GOT3 (cell line): Measurements from ENCODE around the gene TBL2.
A peak's percentile ranks its signal among the peaks of the same experiment; 100 is the strongest.
"Not testable (repeated sequence)": the region's sequence is repeated elsewhere in the genome, so short reads cannot be mapped to it uniquely, and the experiment has no call there.

Experiments used
- DNase-seq: peaks from one replicate; lab custom pipeline; 2025; ENCODE audit warnings: mixed read lengths; lab: John Stamatoyannopoulos, UW

TBL2 gene

DNA sequence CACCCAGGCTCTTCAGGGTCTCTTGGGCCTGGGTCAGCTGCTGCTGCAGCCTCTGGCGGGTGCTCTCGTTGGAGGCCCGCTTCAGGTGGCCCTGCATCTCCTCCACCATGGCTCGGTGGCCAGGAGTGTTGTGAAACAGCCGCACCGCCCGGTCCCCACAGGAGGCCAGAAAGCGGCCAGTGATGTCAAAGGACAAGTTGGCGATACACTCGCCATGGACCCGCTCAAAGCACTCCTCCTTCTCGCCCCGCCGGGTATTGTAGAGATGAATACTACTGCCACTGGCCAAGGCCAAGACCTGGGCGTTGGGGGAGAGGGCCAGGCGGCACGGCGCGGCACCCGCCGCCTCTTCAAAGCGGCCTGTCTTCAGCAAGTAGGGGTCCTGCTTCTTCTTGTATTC is 7.9 kb downstream of the TBL2 start:
- DNase-seq, result no peak

DNA sequence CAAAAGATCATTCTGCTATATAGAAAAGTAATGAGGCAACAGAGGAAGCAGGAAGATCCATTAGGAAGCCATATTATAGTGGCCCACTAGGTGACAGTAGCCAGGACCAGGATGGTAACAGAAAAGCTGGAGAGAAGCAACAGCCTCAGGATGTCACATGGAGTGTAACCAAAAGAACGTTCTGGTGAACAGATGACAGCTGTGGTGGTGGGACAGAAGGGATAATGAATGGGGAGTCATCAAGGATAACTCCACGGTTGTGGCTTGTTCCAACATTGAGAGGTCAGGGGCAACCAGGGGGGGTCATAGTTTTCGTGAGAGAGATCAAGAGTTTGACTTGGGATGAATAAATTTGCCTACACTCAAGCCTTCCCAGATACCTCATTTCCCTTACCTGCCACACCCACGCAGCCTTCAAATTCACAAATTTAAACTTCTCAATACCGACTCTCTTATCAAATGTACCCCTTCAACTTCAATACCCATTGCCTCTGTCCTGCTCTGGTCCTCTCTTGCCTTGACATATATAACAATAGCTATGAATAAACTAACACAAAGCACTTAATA is 9.3 kb downstream of the TBL2 start:
- DNase-seq, result no peak

DNA sequence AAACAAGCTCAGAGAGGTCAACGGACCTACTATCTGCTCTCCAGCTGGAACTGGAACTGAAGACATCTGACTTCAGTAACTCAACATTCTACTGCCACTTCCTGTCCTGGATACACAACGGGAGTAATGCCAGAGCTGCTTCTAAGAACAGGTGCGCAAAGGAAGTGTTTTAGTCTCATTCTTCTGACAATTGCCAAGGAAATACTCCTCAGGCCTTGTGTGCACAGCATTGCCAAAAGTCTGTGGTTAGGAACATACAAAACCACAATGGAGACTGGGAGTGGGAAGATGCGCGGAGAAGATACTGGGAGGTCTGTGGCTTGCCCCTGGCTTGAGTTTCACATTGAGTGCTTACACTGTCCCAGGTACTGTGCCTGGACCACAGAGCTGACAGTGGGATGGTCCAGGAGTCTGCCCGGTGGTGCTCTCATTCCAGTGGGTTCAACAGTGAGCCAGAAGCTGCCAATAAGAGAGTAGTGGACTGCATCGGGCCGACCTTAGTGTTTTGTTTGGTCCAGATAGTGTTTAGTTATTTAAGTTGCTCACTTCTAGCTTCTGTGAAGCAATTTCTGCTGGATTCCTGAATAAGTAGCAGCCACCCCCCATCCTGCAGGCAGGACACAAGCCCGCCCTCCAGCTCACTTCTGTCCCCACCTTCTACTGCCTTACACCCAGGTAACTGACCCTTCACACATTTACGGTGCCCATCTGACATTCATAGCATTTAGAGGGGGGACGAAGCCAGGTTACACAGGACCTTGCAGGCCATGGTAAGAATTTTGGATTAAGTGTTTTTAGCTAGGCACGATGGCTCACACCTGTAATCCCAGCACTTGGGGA is 10.3 kb downstream of the TBL2 start:
- no peak for DNase-seq

DNA sequence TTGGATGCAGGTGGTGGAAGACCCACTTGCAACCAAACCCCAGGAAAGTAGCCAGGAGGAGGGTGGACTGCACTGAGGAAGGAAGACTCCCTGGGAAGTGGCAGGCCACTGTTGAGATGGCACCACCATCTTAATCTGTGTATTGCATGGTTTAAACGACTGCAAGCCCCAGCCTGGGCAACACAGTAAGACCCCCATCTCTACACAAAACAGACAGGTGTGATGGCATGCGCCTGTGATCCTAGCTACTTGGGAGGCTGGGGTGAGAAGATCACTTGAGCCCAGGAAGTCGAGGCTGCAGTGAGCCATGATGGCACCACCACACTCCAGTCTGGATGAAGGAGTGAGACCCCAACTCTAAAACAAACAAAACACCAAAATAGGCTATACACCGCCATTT is 11.2 kb downstream of the TBL2 start:
- DNase-seq, result no peak

DNA sequence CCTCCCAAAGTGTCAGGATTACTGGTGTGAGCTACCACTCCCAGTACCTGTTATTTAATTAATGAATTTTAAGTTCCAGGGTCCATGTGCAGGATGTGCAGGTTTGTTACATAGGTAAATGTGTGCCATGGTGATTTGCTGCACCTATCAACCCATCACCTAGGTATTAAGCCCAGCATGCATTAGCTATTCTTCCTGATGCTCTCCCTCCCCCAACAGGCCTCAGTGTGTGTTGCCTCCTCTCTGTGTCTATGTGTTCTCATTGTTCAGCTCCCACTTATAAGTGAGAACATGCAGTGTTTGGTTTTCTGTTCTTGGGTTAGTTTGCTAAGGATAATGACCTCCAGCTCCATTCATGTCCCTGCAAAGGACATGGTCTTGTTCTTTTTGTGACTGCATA is 11.9 kb downstream of the TBL2 start:
- DNase-seq, result not testable (repeated sequence)

DNA sequence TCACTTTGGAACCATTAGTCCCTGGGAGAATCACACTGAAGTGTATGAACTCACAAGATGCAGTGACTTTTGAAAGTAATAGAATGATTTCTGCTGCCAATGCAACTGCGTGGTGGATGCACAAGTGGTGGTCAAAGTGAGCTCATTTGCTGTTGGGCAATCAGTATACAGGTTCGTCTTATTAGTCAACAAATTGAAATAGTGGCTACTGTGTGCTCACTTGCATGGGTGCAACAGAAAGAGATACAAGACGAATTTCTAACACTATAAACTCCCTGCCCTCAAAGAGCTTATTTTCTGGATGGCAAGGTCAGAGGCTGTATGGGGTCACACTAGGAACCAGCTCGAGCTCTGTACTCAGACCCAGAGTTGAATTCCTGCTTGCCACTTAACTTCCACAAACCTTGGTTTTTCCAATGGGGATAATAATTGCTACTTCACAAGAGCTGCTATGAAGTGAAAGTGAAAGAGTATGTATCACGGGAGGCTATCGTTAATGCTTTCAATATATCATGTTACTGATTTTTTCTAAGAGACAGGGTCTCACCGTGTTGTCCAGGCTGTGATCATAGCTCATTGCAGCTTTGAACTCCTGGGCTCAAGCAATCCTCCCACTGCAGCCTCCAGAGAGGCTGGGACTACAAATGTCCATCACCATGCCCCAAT is 12.6 kb downstream of the TBL2 start:
- no peak for DNase-seq

DNA sequence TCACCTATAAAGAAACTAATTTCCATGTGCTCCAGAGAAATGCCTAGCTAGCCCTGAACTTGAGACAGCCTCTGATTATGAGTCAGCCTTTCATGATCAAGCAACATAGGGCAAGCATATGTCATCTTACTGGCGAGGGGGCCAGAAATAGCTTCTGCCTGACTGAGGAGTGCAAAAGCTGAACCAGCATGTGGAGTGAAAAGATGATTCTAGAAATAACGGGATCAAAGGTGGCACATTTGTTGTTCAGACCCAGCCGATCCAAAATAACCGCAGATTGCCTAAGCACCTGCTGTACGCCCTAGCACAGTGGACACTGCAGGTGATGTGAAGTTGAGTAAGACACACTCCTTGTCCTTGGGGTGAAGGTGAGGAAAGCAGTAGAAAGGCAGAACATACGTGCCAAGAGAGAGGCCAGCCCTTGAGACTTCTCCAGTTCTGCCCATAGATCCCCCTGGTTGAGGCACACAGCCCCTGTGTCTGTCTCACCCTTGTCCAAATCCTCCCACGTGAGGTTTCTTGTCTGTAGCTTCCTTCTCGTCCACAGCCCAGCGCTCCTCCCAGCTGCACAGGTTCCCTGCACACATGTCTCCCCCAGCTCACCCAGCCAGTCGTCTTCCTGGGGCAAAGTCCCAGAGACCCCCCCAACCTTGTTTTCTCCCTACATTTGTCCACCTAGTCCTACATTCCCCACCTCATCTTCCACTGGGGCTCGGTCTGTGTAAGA is 18.1 kb downstream of the TBL2 start:
- no peak for DNase-seq

DNA sequence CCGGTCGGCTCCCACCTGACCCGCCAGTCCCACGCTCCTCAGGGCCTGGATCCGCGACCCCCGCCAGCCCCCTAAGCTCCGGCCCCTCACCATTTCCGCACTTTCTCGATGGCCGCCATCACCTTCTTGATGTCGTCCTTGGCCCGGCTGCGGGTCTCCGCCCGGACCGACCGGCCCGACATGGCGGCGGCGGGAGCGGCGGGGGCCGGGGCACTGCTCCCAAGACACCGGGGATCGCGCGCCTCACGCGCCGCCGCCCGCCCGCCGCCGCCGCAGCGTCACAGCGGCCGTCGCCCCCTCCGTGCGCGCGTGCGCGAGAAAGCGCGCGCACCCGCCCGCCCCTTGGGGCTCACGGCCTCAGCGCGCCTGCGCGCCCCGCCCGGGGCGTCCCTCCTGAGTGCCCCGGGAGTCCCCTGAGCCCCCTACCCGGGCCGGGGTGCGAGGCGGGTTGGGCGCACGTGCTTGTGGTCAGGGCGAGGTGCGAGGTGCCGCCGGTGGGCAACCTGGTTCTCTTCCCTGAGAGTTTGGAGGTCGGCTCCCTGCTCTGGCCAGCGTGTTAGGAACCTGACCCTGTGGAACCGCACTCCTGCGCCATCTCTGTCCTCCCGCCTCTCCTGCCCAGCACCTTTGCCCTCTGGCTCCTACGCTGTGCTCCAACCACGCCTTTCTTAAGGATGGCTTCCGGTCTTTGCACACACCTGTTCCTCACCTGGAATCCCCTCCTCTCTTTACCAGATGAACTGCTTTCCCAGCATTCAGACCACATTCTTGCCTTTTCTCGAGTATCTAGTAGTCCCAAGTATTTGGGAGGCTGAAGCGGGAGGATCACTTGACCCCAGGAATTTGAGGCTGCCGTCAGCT is 20.8 kb downstream of the TBL2 start, which contains the start of gene BCL7B:
BCL7B (minus strand) TSS at position 294 of the 861 bp plus-strand sequence; CDS start at position 182, 112 bp downstream.
- DNase-seq, result no peak

DNA sequence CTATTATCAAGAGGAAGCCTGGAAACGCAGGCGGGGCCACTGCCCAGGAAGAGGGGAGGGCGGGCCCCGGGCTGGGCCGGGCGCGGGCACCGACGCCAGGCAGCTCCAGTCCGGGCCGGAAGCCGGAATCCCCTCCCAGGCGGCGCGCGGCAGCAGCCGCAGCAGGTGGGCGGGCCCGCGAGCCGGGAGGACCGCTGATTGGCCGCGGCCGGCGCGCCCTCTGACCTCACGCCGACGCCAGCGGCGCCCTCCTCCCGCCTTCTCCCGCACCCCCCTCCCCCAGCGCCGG is 21.3 kb downstream of the TBL2 start:
- DNase-seq, result peak; percentile 77

DNA sequence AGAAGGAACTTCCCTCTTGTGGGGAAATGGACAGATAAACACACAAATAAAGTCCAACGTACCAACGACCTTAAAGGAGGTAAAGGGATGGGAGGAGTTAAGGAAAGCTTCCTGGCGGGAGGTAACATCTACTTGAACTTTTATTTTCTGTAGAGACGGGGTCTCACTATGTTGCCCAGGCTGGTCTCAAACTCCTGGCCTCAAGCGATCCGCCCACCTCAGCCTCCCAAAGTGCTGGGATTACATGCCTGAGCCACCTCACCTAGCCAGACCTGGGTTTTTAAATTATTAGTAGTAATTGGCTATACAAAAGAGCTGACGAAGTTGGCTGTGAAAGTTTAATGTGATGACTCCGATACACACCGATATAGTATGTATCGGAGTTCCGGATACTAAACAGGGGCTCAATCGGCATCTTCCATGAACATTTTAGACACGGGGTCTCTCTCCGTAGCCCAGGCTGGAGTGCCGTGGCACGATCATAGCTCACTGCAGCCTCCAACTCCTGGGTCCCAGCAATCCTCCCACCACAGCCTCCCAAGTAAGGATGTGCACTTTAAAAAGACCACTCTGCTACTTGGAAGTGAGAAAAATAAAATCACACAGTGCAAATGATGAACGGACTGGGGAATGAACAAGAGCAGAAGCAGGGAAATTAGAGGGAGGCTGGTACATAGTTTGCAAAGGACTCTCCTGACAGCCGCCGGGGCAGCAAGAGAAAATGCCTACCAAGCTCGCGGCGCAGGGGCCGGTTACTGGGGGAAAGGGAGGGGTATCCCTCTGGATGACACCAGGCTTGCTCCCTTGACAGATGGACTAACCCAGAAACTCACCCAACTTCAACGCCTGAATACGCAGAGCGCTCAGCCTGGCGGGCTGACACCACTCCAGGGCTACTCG is 21.9 kb downstream of the TBL2 start:
- DNase-seq, result no peak

DNA sequence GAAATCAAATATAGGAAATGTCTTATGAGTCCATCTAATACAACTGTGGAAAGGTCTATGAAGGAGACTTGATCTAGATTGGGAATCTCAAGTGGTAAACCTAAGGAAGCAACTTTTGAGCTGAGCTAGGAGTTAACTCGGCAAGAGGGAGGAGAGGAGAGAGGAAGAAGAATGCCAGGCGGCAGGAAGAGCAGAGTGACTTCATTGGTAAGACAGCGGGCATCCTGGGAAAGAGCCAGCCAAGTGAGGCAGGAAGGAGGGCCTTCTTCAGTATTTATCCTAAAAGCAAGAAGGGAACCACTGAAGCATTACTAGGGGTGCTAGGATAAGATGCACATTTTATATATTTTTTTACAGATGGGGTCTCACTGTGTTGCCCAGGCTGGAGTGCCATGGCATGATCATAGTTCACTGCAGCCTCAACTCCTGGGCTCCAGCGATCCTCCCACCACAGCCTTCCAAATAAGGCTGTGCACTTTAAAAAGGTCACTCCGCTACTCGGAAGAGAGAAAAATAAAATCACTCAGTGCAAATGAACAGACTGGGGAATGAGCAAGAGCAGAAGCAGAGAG is 22.9 kb downstream of the TBL2 start:
- DNase-seq, result no peak

DNA sequence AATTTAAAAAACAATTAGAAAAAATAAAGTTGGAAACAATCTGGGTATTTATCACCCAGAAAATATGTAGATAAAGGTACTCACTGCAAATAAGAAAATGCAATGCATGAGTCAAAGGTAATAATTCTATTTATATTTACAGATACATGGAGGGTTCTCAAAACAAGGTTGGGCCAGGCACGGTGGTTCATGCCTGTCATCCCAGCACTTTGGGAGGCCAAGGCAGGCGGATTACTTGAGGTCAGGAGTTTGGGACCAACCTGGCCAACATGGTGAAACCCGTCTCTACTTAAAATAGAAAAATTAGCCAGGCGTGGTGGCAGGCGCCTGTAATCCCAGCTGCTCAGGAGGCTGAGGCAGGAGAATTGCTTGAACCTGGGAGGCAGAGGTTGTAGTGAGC is 28.3 kb downstream of the TBL2 start:
- DNase-seq, result not testable (repeated sequence)

DNA sequence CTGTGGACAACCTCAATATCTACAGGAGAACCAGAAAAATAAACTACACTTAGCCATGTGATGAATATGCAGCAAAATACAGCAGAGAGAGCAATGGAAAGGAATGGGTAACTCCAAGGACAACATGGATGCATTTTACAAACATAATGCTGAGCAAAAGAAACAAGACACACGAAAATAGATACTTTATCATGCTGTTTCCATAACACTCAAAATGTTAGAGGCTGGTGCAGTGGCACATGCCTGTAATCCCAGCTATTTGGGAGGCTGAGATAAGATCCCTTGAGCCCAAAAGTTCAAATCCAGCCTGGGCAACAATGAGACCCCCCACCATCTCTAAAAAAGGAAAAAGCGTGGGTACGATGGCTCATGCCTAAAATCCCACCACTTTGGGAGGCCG is 29.2 kb downstream of the TBL2 start:
- no peak for DNase-seq

DNA sequence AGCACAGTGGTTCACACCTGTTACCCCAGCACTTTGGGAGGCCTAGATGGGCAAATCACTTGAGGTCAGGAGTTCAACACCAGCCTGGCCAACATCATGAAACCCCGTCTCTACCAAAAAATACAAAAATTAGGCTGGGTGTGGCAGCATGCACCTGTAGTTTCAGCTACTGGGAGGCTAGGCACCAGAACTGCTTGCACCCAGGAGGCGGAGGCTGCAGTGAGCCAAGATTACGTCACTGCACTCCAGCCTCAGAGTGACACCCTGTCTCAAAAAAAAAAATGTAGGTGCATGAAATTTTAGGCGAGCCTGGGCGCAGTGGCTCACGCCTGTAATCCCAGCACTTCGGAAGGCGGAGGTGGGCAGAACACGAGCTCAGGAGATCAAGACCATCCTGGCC is 30.5 kb downstream of the TBL2 start:
- no peak for DNase-seq

DNA sequence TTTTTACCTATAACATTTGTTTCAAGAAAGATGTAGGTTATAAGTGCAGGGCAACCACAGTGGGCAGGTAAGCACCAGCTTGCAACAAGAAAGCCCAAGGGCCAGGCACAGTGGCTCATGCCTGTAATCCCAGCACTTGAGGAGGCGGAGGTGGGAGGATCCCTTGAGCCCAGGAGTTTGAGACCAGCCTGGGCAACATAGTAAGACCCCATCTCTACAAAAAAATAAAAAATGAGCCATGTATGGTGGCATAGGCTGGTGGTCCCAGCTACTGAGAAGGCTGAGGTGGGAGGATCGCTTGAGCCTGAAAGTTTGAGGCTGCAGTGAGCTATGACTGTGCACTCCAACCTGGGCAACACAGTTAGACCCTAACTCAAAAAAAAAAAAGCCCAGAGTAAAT is 33.7 kb downstream of the TBL2 start:
- DNase-seq, result no peak

DNA sequence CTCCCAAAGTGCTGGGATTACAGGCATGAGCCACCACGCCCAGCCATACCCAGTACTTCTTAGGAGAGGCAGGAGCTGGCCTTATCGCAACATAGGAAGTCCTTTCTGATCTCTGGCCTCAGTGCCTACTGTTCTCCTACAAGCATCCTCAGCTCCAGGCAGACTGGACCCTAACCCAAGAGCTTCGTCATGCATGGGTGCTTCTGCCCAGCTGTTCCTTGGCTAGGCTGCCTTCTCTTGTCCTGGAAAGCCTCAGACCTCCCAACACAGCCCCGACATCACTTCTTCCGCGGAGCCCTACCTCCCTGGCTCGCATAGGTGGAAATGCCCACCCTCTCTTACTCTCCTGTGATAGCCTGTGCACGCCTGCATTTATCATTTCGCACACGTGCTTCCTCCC is 36.7 kb downstream of the TBL2 start:
- DNase-seq, result no peak

DNA sequence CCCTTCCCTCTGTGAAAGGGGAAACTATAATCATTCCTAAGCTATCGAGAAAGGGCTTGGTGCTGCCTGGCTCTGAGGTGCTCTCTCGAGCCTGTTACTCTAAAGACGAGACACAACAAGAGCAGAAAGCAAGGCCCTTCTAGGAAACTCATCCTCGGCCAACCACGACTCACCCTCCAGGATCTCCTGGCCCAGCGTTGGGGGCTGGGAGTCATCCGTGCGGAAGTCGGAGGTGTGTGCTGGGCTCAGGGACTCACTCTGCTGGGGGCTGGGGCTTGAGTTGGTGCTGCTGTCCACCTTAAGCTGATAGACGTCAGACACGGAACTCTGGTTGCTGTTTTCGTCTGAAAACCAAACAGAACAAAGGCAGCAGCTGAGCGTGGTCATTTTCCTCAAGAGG is 38.7 kb downstream of the TBL2 start:
- no peak for DNase-seq

DNA sequence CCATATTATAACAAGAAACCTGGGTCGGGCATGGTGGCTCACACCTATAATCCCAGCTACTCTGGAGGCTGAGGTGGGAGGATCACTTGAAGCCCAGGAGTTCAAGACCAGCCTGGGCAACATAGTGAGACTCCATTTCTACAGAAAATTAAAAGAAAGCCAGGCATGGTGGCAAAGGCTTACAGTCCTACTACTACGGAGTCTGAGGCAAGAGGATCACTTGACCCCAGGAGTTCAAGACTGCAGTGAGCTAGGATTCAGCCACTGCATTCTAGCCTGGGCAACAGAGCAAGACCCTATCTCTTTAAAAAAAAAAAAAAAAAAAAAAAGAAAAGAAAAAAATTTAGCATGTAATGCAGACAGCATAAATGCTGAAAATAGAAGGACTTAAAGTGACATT is 39.9 kb downstream of the TBL2 start:
- DNase-seq, result not testable (repeated sequence)

DNA sequence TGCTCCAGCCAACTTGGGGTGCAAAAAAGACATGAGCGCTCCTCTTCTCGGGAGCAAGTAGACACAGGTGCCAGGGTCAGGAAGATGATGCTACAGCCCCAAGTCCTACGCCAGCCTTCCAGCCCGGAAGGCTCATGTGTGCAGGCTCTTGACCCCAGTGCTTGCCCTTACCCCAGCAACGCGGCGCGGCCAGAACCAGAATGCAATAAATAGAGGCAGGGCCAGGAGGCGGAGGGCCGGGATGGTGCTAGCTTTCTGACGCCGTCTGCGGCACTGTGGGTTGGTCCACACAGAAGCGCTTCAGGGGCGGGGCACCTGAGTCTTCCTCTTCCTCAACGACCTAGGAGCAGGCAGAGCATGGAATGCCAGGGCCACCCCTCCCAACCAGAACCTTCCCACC is 41.3 kb downstream of the TBL2 start:
- DNase-seq, result no peak

DNA sequence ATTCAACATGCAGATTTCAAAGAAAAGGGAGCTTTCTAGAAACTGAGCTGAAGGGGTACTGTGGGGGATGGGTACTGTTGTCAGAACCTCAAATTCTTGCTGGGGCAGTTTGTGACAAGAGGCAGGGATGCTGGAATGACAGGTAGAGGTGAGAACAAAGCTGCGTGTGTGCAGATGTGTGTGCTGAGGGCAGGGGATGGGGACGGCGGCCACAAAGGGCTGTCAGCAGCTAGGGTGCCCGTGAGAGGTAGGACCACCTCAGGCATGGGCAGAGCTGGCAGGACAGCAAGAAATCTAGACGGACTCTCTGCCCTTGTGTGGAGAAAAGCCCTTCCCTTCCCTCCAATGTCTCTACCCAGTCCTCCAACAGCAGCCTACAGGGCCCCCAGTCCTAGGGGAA is 41.9 kb downstream of the TBL2 start:
- no peak for DNase-seq
